Mesenchymal stem cell (in vitro differentiated cells and primary cell): ENCODE measurements around the gene COMMD2.
A peak's percentile ranks its signal among the peaks of the same experiment; 100 is the strongest.

Experiments used
- DNase-seq: peaks from one replicate; pipeline ENCODE4 v3.0.0-alpha.2; 2013
- H2AFZ ChIP-seq: one replicate; pipeline ENCODE4 v1.6.1; 2013; ENCODE audit warnings: low read depth, mild to moderate bottlenecking, control low read depth, inconsistent platforms, low read length, moderate library complexity
- H2AK5ac ChIP-seq: 2 replicates; pipeline ENCODE4 v1.6.1; 2013; ENCODE audit warnings: low read length, moderate library complexity, mild to moderate bottlenecking, inconsistent platforms; ENCODE audit not compliant: severe bottlenecking
- H2BK120ac ChIP-seq: one replicate; pipeline ENCODE4 v1.6.1; 2013; ENCODE audit warnings: low read depth, mild to moderate bottlenecking, inconsistent platforms, low read length, moderate library complexity
- H2BK12ac ChIP-seq, 2 experiments: one replicate each; pipeline ENCODE4 v1.6.1; 2013; ENCODE audit warnings: inconsistent platforms in 2 of 2, low read length in 2 of 2, mild to moderate bottlenecking in 2 of 2, moderate library complexity in 2 of 2, control low read depth in 1 of 2
- H2BK15ac ChIP-seq: one replicate; pipeline ENCODE4 v1.6.1; 2013; ENCODE audit warnings: mild to moderate bottlenecking, low read depth, inconsistent platforms; ENCODE audit not compliant: poor library complexity, severe bottlenecking
- H2BK5ac ChIP-seq: 2 replicates; pipeline ENCODE4 v1.6.1; 2013; ENCODE audit warnings: low read depth, mild to moderate bottlenecking, low read length, control low read depth, inconsistent platforms; ENCODE audit not compliant: poor library complexity, severe bottlenecking
- H3K14ac ChIP-seq, 2 experiments: one replicate each; pipeline ENCODE4 v1.6.1; 2013; ENCODE audit warnings: inconsistent platforms in 2 of 2, low read length in 2 of 2, control low read depth in 1 of 2, mild to moderate bottlenecking in 1 of 2, moderate library complexity in 1 of 2
- H3K18ac ChIP-seq, 2 experiments: one replicate each; pipeline ENCODE4 v1.6.1; 2013; ENCODE audit warnings: inconsistent platforms in 2 of 2, low read length in 2 of 2, control low read depth in 1 of 2, low read depth in 1 of 2, mild to moderate bottlenecking in 1 of 2
- H3K23ac ChIP-seq, 2 experiments: one replicate each; pipeline ENCODE4 v1.6.1; 2013; ENCODE audit warnings: inconsistent platforms in 2 of 2, low read length in 2 of 2, mild to moderate bottlenecking in 2 of 2, moderate library complexity in 2 of 2, control low read depth in 1 of 2
- H3K27ac ChIP-seq: 2 replicates; pipeline ENCODE4 v1.5.1; 2013; ENCODE audit warnings: mild to moderate bottlenecking, moderate library complexity, low read length, control low read depth, inconsistent platforms; ENCODE audit not compliant: poor library complexity, severe bottlenecking
- H3K27me3 ChIP-seq, 2 experiments: 2 replicates each; pipeline versions ENCODE4 v1.6.1 to v1.7.0; 2013; ENCODE audit warnings: low read length in 2 of 2, mild to moderate bottlenecking in 2 of 2, moderate library complexity in 2 of 2, control low read depth in 1 of 2, inconsistent platforms in 1 of 2; ENCODE audit not compliant: control insufficient read depth in 1 of 2, insufficient read depth in 1 of 2
- H3K36me3 ChIP-seq, 2 experiments: 2 replicates each; pipeline versions ENCODE4 v1.6.1 to v1.7.0; 2013; ENCODE audit warnings: low read length in 2 of 2, control low read depth in 1 of 2, inconsistent platforms in 1 of 2, low read depth in 1 of 2, mild to moderate bottlenecking in 1 of 2; ENCODE audit not compliant: insufficient read depth in 2 of 2, control insufficient read depth in 1 of 2
- H3K4ac ChIP-seq, 2 experiments: one replicate each; pipeline ENCODE4 v1.6.1; 2013; ENCODE audit warnings: inconsistent platforms in 2 of 2, low read length in 2 of 2, mild to moderate bottlenecking in 2 of 2, moderate library complexity in 2 of 2, control low read depth in 1 of 2, low read depth in 1 of 2
- H3K4me1 ChIP-seq: 2 replicates; pipeline ENCODE4 v1.6.1; 2013; ENCODE audit warnings: low read depth, low read length, control low read depth; ENCODE audit not compliant: control insufficient read depth, insufficient read depth
- H3K4me2 ChIP-seq: 2 replicates; pipeline ENCODE4 v1.6.1; 2013; ENCODE audit warnings: low read length, mild to moderate bottlenecking, inconsistent platforms; ENCODE audit not compliant: poor library complexity, severe bottlenecking
- H3K4me3 ChIP-seq, 2 experiments: 2 replicates each; pipeline versions ENCODE4 v1.5.1 to v1.7.0; 2013; ENCODE audit warnings: low read length in 2 of 2, mild to moderate bottlenecking in 2 of 2, control low read depth in 1 of 2, low read depth in 1 of 2; ENCODE audit not compliant: insufficient read depth in 1 of 2
- H3K79me1 ChIP-seq: replicated peaks from 2 replicates; pipeline ENCODE4 v1.6.1; 2013; ENCODE audit warnings: mild to moderate bottlenecking, control low read depth, low read length, inconsistent platforms; ENCODE audit not compliant: poor library complexity, severe bottlenecking
- H3K9ac ChIP-seq: 2 replicates; pipeline ENCODE4 v1.7.0; 2013; ENCODE audit warnings: mild to moderate bottlenecking, low read length, moderate library complexity
- H3K9me3 ChIP-seq: 2 replicates; pipeline ENCODE4 v1.7.0; 2013; ENCODE audit warnings: mild to moderate bottlenecking, low read length; ENCODE audit not compliant: control insufficient read depth
- H4K8ac ChIP-seq: one replicate; pipeline ENCODE4 v1.6.1; 2013; ENCODE audit warnings: inconsistent platforms, mild to moderate bottlenecking, low read length, moderate library complexity
- H4K91ac ChIP-seq: one replicate; pipeline ENCODE4 v1.6.1; 2013; ENCODE audit warnings: mild to moderate bottlenecking, low read length, inconsistent platforms
- WGBS: methylation state at CpG from one replicate; pipeline ENCODE4 v1.1.7; 2013; ENCODE audit warnings: mixed read lengths; 5-methylcytosine and 5-hydroxymethylcytosine counted together

Gene COMMD2

DNA sequence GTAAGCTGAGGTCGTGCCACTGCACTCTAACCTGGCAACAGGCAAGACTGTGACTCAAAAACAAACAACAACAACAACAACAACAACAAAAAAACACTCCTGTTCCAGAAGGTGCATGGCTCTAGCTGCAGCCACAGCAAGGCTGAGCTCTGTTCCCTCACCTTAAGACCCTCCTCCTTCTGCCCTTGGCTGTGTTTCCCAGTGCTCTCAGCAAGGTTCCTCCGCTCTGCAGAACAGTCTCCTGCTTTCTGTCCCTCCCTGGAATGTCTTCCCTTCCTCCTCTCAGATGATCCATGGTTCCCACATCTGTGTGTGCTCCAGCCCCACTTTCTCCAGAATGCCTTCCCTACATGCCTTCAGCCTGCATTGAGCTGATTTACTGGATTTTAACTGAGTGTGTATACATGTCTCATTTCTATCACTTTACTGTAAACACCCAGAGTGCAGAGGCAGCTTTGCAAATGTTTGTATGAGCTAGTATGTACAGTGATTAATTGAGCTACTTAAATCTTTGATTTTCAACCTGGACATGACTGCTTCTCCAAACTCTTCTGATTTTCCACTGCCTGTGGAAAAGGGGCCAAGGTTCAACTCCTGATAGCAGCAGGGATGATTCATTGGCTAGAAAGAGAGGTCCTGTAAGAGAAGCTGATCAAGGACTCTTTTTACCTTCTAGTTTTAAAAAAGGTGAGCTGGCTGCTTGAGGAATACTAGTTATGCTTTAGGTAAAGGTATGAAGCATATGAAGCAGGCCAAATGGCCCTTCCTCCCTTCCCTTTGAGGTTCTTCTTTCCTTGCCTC is 25.3 kb upstream of the COMMD2 start:
- no peak overlapping the region for H2BK15ac ChIP-seq
- peak; percentile 17 for DNase-seq
- H3K9me3 ChIP-seq = no peaks in the 10 kb centered on the region
- H2BK5ac ChIP-seq = no peak overlapping the region
- H3K9ac ChIP-seq = no peak overlapping the region
- 95% methylated on average over 2 of the region's 2 CpGs for WGBS
- H3K27ac ChIP-seq = no peak overlapping the region
- no peak overlapping the region for H3K4me2 ChIP-seq
- H3K36me3 ChIP-seq = no peaks in the 10 kb centered on the region
- H3K79me1 ChIP-seq = no peaks in the 10 kb centered on the region
- H4K8ac ChIP-seq = no peak overlapping the region
- H3K4ac ChIP-seq = no peak overlapping the region
- no peak overlapping the region for H2BK12ac ChIP-seq
- no peaks in the 10 kb centered on the region for H3K27me3 ChIP-seq
- H2AK5ac ChIP-seq = no peak overlapping the region
- H2BK120ac ChIP-seq = no peak overlapping the region
- H3K23ac ChIP-seq = no peak overlapping the region
- peak overlapping the region; percentile 5 for H4K91ac ChIP-seq
- no peak overlapping the region for H2AFZ ChIP-seq
- peak overlapping the region in 1 of 2 experiments; percentile 50 for H3K18ac ChIP-seq
- no peak overlapping the region for H3K14ac ChIP-seq
- no peaks in the 10 kb centered on the region for H3K4me1 ChIP-seq
- H3K4me3 ChIP-seq = no peak overlapping the region

DNA sequence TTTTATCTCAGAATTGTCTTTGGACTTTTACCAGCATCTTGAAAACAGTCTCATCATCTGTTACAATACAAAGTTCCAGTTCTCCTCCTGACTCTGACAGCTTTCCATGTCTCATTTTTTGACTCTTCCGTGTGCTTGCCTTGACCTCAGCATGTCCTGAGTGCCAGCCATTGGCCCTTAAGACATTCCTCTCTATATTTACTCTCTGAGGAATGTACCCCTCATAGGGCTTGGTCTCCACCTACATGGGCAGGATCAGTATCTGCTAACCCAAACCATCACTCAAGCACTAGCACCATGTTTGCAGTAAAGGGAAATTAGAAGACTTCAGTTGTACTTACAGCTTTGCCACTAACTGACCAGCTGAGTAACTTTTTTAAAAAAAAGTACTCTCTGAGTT is 23.9 kb upstream of the COMMD2 start:
- Histone ChIP-seq H2BK15ac (no peak overlapping the region), H3K36me3 (no peaks in the 10 kb centered on the region), H3K9me3 (no peaks in the 10 kb centered on the region), H3K27me3 (no peaks in the 10 kb centered on the region), H2BK5ac (no peak overlapping the region), H2AK5ac (no peak overlapping the region), H3K23ac (no peak overlapping the region), H4K91ac (no peak overlapping the region), H2BK12ac (no peak overlapping the region), H3K14ac (no peak overlapping the region), H3K18ac (no peak overlapping the region), H3K4me1 (no peaks in the 10 kb centered on the region), H3K4me2 (no peak overlapping the region), H4K8ac (no peak overlapping the region), H2BK120ac (no peak overlapping the region), H3K27ac (no peak overlapping the region), H3K4ac (no peak overlapping the region), H2AFZ (no peak overlapping the region), H3K79me1 (no peaks in the 10 kb centered on the region), H3K4me3 (no peak overlapping the region), H3K9ac (no peak overlapping the region)
- 69% methylated on average over 1 of the region's 1 CpG for WGBS
- DNase-seq = no peak

- no peak overlapping the region for H3K14ac ChIP-seq
- no peak overlapping the region for H3K4me3 ChIP-seq
- H3K79me1 ChIP-seq = no peaks in the 10 kb centered on the region
- no peak overlapping the region for H3K18ac ChIP-seq
- 76% methylated on average over 2 of the region's 2 CpGs for WGBS
- H3K27ac ChIP-seq = no peak overlapping the region
- H3K23ac ChIP-seq = no peak overlapping the region
- no peak overlapping the region for H2BK15ac ChIP-seq
- H2BK12ac ChIP-seq = no peak overlapping the region
- H2BK120ac ChIP-seq = no peak overlapping the region
- H2AK5ac ChIP-seq = no peak overlapping the region
- no peaks in the 10 kb centered on the region for H3K4me1 ChIP-seq
- no peak overlapping the region for H3K9ac ChIP-seq
- DNase-seq = no peak
- no peak overlapping the region for H4K8ac ChIP-seq
- no peaks in the 10 kb centered on the region for H3K36me3 ChIP-seq
- no peaks in the 10 kb centered on the region for H3K9me3 ChIP-seq
- no peak overlapping the region for H2AFZ ChIP-seq
- H3K4ac ChIP-seq = no peak overlapping the region
- H3K27me3 ChIP-seq = no peaks in the 10 kb centered on the region
- H4K91ac ChIP-seq = no peak overlapping the region
- no peak overlapping the region for H3K4me2 ChIP-seq
- no peak overlapping the region for H2BK5ac ChIP-seq
Measured at GRCh38 chr3:149772861-149773260, 20.6 kb upstream of the COMMD2 start.

GRCh38 chr3:149771652-149772271 is 19.5 kb upstream of the COMMD2 start:
- H3K9me3 ChIP-seq = no peaks in the 10 kb centered on the region
- H3K14ac ChIP-seq = no peak overlapping the region
- H3K9ac ChIP-seq = no peak overlapping the region
- H3K4me3 ChIP-seq = no peak overlapping the region
- no peak overlapping the region for H2AK5ac ChIP-seq
- H3K23ac ChIP-seq = no peak overlapping the region
- no peak overlapping the region for H3K4me2 ChIP-seq
- H3K27me3 ChIP-seq = no peaks in the 10 kb centered on the region
- peak; percentile 52 for DNase-seq
- H2BK12ac ChIP-seq = no peak overlapping the region
- H2AFZ ChIP-seq = no peak overlapping the region
- H4K91ac ChIP-seq = no peak overlapping the region
- H2BK5ac ChIP-seq = no peak overlapping the region
- no peaks in the 10 kb centered on the region for H3K36me3 ChIP-seq
- no peak overlapping the region for H3K27ac ChIP-seq
- WGBS = 56% methylated on average over 7 of the region's 8 CpGs
- H3K4ac ChIP-seq = no peak overlapping the region
- no peak overlapping the region for H3K18ac ChIP-seq
- H3K4me1 ChIP-seq = no peaks in the 10 kb centered on the region
- H2BK15ac ChIP-seq = no peak overlapping the region
- no peak overlapping the region for H4K8ac ChIP-seq
- no peaks in the 10 kb centered on the region for H3K79me1 ChIP-seq
- no peak overlapping the region for H2BK120ac ChIP-seq
